Cerebellar nuclear complex (tissue), 1 donor: ENCODE data around the gene PHF2.

ENCODE experiments used
- DNase-seq, 2 experiments: peaks; one replicate each; lab custom pipeline; 2025; lab: John Stamatoyannopoulos, UW

The PHF2 gene

DNA sequence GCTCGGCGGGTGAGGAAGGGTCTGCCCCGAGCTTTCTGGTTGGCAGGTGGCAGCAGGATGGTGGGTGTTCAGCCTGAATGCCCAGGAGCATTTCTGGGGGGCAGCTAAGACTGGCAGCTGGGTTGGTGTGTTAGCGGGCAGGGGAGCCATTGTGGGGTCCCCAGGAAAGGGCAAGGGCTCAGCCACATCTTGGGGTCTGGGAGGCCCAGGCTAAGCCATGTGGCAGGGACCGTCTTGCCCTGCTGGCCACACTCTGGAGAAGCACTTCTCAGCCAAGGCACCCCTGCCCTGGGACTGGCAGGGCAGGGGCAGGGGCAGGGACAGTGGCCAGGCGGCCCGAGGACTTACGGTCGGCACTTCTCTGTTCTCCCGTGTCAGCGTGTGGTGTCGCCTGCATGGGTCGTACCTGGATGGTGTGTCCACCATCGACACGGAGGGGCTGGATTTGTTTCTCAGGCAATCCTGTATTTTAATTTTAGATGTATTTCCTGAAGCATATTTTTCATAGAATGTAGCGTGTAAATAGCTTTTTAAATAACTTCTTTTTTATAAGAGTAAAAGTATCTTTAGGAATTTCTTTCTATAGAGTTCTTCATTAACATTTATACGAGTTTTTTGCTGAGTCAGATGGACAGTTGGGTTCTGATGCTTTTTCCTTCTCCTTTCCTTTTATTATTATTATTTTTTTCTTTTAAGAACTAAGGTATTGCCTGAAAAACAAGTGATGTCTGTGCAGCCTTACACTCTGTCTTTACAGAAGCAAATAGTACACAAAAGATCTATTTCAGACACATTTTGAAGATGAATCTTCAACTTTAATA lies 102.0 kb downstream of the PHF2 start:
- no peak for DNase-seq

DNA sequence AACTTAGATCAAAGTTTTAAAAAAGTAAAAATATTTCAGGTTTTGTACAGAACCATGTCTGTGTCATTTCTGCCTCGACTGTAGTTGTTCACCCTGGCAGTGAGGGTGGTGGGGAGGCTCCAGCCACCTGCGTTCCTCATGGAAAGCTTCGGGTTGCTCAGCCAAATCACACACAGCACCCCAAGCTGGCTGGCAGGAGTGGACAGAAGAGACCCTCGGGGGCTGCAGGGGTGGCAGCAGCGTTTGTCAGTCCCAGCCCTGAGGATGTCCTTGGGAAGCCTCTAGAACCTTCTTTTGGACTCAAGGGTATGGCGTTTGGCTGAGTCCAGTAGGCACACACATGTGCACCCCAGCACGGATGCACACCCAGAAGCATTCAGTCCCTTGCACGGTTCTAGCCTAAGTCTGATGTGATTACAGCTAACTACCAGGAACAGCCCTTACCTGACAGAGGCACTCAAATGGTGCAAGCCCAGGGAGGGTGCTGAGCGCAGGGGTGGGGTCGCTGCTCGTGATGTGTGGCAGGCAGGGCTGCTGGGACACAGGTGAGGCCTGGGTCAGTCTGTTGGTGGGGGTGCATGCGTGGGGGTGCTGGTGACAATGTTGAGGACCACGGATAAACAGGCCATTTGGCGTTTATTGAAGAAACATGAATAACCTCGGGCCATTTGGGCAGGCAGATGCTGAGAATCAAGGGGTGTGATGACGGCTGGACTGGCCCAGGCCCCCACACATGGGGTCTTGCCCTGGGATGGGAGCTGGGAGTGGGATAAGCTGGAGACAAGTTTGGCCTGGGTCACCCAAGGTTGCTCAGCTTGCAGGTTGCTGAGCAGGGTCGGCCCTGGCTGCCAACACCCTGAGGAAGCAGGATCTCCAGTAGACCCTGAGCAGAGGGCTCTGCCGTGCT lies 103.4 kb downstream of the PHF2 start:
- DNase-seq, result no peak

DNA sequence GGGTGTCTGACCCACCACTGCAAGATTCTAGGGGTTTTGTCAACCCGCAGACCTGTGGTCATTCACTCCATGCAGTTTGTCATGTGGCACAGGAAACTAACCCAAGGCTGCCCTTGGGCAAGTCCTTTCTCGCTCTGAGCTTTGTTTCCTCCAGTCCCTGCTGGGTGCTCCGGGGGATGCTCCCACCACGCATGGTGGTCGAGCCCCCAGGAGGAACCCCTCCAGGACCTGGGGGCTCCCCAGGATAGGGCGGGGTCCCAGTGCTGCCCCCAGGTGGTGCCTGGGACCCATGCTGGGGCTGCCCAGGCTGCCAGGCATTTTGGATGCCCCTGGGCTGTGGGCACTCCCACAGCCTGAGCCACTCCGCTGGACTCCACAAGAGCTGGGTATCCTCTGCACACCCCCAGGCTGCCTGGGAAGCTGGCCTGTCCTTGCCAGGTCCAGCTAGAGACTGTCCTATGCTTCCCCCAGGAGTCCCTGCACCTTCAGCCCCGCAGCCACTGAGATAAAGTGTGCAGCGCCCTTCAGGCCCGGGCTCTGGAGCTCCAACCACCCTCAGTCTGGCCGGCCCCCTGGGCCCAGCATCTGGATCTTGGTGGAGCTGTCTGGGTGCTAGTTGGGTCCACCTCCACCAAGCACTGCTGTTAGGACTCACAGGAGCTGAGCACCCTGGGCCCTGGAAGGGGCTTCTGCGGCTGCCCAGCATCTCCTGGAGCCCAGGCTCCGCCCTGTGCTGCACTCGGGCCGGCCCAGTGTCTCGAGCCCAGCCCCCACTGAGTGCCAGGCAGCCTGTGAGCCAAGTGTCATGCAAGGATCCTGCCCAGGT lies 104.3 kb downstream of the PHF2 start:
- DNase-seq, result no peak

DNA sequence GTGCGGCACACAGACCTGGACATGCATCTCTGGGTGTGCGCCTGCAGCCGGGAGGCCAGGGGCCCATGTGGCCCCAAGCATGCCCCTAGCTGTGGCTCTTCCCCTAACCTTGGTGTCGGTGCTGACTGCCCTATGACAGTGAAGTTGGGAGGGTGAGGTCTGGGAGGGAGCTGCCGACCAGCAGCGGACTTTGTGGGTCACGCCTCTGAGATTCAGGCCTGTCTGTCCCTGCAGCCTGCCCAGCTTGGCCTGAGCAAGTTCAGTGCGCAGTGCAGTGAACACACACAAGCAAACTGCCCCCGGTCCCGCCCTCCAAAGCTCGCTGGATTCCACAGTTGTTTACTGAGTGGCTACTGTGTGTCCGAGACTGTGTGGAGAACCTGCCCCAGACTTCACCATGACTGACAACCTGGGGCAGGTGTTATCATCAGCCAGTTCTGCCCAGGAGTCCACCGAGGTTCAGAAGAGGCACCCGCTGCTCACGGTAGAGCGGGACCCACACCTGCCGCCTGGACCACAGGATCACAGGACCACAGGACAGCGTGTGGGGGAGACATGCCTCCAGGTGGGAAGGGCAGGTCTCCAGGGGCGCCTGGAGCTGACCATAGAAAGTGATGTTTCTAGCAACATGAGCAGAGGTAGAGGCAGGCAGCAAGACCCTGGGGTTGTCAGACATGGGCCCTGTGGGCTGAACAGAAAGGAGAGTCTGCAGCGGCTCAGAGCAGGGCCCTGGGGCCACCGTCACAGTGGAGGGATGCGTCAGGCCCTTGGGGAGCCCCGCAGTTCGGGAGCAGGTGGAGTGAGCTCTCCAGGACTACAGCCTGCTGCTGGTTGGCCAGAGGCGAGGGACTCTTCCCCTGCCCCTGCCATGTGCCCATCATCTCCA lies 105.1 kb downstream of the PHF2 start:
- DNase-seq, result no peak

DNA sequence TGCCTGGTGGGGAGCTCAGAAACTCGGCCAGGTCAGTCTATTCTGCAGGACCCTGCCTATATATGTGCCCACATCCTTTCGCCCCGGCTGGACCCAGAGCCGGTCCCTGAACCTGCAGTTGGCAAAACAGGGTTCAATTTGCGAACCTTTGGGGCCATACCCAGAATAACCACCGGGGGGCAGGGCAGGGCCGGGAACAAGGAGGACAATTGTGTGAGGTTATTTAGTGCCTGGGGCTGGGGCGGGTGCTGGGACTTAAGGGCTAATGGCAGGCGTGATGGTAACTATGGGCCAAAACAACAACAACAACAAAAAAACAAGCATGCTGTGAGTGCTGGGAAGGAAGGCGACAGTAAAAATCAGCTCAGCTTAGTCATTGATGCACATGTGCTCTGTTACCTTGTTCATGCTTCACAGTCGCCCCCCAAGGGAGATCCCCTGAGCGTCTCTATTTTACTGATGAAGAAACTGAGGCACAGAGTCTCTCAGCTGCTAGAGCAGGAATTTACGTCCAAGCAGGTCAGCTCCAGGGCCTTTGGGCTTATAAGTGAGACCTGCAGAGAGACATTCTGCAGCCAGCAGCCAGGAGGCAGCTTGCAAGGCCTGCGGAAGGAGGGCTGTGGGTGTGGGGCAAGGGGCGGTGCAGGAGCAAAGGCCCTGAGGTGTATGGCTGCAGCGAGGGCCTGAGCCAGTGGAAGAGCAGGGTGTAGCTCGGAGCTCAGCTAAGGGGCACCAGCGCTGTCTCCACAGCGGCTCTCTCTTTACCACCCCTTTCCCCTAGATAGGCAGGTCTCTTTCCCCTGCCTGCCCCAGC lies 106.0 kb downstream of the PHF2 start:
- DNase-seq, result no peak

DNA sequence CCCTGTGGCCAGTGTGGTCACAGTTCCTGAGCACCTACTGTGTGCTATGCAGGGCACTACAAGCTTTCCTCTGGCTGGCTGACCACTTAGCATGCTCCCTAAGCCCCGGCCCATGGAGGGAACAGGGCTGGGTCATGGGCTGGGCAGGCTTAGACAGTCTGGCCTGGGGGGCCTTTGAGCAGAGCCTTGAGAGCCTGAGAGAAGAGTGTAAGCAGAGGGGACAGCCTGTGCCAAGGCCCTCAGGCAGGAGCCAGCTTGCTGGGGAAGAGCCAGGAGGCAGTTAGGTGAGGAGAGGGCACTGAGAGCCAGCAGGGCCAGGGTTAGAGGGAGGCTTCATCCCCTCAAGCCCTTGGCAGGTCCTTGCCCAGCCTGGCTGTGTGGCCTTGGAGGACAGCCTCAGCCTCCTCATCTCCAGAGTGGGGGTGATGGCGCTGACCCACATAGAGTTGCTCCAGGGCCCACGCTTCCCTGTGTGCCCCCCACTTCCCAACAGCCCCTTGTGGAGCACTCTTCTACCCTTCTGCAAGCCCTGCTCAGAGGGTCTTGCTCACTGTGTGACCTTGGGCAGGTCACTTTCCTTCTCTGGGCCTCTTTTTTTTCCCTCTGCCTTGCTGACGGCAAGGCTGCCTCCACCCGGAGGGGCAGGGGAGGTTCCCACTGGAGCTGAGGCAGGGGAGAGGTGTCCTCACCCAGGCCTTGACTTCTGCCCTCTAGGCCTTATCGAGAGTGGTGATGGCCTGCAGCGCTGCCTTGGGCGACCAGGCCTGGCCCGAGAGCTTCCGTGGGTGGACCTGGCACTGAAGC lies 107.1 kb downstream of the PHF2 start:
- DNase-seq, result no peak

DNA sequence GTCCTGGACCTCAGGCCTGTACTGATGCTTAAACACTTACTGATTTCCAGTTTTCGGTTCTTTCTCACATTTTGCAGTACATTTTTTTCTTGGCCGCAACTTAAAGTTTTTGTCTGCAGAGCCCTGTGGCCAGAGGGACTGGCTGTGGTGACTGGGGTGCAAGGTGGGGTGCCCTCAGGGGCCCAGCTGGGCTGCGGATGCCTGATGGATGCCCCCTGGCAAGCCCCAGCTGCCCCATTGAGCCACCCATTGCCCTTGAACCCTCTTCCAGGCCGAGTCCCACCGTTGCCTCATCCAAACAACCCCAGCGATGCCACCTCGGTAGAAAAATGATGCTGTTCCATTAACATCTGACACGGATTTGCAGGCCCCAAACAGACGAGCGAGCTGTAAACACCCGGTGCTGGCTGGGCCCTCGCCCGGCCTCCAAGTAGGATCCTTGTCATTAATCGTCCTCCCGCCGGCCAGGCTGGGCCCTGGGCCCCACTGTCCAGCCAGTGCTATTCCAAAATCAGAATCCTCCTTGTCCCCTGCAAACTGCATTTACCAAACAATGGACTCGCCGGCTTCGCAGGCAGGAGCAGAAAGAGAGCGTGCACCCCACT lies 107.9 kb downstream of the PHF2 start:
- no peak for DNase-seq

DNA sequence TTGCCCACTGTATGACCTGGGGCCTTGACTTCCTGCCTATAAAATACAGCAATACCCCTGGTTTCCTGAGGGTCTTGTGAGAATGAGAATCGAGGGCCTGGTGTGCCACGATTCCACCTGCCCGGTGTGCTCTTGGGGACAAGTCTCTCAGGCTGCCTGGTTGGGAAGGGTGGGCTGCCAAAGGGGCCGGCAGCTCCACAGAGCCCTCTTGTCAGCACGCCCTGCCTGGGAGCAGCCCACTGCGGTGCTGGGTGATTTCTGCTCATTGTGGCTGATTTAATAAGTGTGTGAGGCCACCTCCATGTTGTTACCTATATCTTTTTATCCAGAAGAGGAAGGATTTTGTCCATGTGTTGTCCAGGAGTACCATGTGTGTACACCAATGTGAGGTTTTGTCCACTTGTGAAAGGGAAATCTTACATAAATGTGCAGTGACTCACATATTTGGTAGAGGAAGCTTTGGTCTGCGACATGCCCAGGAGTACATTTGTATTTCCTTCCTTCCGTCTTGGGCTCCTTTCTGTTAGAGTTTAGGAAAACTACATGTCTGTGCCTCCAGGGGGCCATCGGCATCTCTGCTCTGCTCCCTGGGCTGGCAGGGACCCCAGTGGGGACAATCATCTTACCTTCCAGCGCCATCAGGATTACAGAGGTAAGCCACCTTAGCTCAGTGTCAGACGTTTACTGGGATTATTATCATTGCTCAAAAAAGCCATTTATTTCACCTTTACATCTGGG lies 108.6 kb downstream of the PHF2 start:
- DNase-seq, result no peak

DNA sequence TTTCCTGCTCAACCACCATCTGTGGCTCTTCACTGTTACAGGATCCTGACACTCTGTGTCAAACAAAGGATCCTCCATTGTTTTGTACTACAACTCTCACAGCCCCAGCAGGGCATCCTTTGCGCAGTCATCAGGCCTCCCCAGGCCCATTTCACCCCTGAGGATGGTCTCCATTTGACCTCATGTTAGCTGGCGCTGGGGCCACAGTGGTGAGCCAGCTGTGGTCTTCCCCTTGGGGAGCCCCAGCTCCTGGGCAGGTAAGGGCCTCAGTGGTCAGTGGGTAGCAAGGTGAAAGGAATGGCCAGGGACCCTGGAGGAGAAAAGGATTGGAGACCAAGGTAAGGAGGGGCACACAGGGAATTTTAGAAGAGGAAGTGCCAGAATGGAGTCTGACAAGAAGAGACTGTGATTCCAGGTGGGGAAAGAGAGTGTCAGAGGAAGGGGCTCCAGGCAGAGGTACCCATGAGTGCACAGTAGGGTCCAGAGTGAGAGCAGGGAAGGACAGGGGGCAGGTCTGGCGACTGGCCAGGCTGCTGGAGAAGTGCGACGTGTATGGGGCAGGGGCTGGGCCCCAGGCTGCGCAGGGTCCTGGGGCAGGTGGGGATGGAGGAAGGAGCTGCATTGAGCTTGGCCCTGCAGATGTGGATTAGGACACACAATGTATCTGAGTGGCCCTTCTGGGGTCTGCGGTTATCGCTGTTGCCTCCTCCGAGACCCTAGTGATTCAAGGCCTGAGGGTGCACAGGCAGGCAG lies 109.9 kb downstream of the PHF2 start:
- no peak for DNase-seq

DNA sequence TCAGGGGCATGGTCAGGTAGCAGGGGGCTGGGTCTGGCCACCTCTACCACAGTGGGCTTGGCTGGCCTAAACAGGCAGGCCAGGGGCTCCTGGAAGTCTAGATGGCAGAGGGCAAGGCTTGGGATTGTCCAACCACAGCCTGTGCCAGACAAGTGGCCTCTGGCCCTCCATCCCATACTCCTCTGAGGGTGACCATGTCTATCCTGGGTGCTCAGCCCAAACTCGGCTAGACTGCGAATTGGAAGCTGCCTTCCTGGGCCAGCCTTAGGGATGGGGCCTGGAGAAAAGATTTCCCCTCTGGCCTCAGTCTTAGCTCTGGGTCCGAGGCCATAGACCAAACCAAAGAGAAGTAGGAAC lies 110.5 kb downstream of the PHF2 start:
- no peak for DNase-seq

DNA sequence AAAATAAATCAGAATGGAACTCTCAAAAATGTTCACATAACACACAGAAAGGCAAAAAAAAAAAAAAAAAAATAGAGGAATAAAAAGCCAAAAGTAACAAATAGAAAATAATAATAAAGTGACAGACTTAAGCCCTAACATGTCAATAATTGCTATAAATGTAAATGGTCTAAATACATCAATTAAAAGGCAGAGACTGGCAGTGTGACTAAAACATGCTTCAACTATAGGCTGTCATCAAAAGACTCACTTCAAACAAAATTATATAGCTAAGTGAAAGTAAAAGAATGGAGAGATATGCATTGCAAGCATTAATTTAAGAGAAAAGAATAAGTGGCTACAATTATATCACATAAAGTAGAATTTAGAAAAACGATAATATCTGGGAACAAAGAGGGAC lies 114.2 kb downstream of the PHF2 start:
- DNase-seq, result no peak

DNA sequence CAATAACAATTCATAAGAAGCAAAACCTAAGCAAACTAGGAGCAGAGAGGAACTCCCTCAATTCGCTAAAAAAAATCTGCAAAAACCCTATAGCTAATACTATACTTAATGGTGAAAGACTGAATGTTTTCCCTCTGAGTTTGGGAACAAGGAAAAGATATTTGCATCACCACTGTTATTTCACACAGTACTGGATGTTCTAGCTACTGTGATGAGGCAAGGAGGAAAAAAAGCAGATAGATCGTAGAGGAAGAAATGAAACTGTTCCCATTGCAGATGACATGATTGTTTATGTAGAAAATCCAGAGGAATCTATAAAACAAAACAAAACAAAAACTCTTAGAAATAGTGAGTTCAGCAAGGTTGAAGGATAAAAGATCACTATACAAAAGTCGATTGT lies 116.7 kb downstream of the PHF2 start:
- no peak for DNase-seq

DNA sequence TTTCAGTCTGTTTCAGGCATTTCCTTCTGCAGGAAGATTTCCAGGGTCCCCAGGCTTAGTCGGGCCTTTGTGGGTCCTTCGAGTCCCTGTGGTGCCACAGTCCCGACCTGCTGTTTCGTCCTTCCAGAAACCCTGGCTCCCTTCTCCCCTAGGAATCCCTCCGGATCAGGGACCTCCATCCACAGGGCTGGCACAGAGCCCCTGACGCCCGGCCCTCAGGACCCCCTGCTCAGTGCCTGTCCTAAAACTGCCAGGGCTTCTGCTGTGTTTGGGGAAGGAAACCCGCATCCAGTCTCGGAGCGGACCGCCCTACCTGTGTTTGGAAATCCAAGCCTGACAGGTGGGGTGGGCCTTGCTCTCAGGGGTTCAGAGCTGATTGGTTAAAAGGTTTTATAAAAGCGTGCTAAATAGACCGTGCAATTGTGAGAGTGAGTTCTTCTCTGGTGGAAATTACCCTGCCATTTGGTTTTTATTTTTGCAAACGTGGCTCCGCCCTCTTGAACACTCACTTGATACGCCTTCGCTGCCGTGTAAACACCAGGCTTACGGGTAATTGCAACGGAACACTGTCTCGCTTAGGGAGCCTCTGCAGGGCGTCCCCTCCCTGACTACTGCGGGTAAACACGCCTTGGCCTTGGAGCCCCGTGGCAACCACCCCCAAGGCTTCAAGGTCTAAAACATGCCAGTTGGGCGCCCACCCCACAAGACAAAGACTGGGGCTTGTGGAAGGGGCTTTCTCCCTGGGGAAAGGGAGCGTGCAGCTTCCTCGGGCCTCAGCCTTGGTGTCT lies 121.2 kb downstream of the PHF2 start:
- DNase-seq, result no peak

DNA sequence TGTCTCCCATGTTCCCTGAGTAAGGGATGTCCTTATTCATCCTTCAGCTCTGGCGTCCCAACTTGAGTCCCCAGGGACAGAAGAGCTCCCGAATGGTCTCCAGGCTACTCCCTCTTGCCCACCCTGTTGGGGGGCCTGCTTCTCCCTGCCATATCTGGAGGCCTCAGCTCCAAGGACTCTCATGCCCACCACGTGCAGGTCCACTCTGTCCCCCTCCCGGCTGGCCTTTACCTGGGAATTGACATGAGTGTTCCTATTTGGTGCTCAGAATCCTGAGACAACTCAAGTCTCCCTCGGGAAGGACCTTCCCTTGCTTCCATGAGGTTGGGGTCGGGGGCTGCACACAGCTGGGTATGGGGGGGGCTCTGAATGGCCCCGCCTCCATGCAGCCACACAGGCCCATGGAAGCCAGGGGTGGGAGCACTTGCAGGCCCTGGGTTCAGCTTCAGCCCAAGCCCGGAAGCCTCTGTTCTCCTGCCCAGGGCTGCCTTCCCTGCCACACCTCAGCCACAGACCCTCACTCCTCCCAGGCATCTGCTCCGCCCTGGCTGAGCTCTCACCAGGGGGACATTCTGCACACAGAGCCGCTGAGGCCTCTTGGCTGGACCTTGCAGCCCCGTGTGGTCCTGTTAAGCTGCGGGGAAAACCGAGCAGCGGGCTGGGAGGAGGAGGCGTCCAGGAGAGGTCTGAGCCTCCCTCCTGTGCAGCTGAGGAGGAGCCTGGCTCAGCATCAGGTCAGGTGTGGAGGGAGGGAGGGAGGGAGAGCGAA lies 121.9 kb downstream of the PHF2 start:
- DNase-seq, result no peak

DNA sequence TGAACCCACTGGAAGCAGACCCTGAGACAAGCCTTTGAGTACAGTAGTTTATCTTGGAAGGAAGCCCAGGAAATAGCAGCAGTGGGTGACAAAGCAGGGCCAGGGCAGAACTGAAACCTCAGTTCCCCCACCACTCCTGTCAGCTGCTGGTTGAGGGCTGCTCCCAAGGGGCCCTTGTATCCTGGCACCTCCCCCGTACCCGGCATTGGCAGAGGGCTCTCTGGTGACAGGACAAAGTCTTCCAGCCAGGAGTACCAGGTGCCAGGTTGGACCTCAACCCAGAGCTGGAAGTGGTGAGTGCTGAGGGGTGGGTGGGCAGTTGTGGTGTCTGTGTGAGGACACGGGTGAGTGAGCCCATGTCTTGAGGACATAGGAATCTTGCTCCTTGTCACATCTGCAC lies 123.3 kb downstream of the PHF2 start:
- DNase-seq, result no peak
